Amniotic stem cell (primary cell): Measurements from ENCODE around the gene TNNC2.
"Not testable (repeated sequence)": the region's sequence is repeated elsewhere in the genome, so short reads cannot be mapped to it uniquely, and the experiment has no call there.

Experiments used
- DNase-seq: peaks from one replicate; lab custom pipeline; 2025; lab: John Stamatoyannopoulos, UW

Gene TNNC2

GRCh38 chr20:45848421-45848820, 21.3 kb upstream of the TNNC2 start:
- DNase-seq: no peak

DNA sequence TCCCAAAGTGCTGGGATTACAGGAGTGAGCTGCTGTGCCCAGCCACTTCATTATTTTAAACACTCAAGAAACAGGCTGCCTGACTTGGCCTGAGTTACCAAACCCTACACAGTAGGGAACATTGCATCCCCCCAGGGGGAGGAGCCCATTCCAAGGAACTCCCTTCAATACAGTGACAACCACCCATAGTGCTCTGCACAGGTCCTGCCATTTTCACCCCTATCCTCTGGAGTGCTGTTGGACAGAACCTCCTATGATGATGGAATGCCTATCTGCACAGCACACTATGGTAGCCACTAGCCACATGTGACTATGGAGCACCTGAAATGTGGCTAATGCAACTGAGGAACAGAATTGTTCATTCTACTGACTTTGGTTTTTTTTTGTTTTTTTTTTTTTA, 18.3 kb upstream of the TNNC2 start:
- no peak for DNase-seq

DNA sequence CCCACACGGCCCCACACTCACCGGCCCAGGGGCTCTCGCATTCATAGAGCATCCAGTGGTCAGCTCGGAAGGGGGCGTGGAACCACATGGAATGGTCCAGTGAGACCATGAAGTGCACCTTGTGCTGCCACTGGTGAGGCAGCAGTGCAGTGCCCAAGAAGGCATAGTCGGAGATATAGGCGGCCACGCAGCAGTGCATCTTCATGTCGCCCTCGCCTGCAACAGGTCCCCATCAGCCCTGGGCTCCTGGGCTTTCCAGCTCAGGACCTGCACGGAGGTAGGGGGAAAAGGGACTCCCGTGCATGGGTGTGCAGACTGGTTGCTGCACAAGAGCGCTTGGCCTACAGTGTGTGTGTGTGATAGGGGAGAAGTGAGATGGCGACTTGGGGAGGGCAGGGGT, 16.4 kb upstream of the TNNC2 start:
- no peak for DNase-seq

DNA sequence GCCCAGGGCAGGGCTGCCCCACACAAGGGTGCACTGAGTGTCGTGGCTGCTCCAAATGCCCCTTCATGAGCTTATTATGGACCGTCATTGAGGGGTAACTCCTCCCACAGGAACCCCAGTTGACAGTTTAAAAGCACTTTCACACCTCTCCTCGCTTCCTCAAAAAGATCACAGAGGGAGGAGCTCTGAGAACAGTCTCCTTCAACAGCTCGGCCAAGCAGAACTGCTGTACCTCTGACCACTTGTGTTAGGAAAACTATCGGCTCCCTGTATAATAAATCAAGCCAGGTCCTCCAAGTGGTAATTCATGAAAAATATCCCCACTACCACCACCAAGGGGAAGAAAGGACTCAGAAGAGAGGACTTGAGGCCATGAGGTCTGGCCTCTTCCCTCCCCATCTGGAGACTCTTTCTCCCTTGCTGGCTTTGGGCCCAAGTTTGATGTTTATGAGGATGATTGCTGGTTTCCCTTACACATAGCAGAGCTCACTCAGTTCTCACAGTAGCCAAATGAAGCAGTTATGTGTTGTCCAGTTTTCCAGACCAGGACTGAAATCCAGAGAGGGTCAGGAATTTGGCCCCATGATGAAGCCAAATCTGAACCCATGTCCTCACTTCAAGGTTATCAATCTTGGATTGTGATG, 15.2 kb upstream of the TNNC2 start:
- DNase-seq: no peak

DNA sequence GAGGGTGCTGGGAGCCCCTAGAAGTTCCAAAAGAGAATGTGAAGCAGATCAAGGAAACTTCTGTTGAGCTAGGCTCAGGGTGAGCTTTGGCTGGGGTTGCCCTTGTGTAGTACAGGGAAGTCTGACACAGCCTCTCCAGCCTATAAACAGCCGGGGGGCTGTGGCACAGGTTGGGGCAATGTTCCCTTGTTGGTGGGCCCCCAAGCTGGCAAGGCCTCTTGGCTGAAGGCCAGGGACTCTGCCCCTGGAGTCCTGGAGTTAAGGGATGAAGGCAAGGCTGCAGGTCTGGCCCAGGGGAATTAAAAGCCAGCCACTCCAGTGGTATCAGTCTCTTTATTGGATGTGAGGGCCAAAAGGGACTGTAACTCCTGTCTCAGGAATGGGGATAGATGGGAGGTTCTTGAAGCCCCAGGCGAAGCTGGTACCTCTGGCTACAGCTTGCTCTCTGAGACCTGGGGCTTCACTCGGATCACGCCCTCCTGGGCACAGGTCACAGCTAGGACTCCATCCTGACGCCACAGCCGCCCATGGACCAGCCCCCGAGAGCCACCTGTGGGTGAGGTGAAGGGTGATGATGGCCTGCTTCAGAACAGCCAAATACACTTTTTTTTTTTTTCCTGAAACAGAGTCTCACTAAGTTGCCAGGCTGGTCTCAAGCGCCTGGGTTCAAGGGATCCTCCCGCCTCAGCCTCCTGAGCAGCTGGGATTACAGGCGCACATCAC, 14.5 kb upstream of the TNNC2 start:
- no peak for DNase-seq

- DNase-seq: no peak
These were observed 13.6 kb upstream of the TNNC2 start for GRCh38 chr20:45840700-45841198.

DNA sequence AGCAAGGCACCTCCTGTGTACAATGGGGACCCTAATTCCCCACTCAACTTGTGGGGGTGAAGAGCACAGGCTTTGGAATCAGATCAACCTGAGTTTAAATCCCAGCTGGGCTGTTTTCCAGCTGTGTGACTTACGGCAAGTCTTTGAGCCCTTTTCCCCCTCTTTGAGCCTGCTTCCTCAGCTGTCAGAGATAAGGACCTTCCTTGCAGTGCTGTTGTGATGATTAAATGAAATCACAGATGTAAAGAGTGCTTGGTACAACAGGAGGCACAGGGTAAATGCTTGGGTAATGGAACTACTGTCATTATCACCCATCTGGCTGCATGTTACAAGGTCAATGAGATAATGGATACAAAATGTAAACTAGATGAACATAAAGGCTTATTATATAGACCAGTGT, 9.7 kb upstream of the TNNC2 start:
- no peak for DNase-seq

- no peak for DNase-seq
These were observed 8.7 kb upstream of the TNNC2 start for GRCh38 chr20:45835825-45836224.

- no peak for DNase-seq
These were observed 8.2 kb upstream of the TNNC2 start for GRCh38 chr20:45835329-45835765.

DNA sequence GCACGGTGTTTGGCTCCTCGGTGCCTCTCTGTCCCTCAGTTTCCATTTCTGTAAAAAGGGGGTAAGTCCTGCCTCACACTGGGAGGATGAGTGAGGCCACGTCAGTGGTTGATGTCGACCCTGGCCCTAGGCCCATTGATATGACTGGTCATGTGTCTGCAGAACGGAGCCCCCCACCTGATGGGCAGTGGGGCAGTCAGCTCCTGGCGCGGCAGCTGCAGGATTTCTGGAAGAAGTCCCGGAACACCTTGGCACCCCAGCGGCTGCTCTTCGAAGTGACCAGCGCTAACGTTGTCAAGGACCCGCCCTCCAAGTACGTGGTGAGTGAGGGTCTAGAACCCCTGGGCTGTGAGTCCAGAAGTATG, 7.7 kb upstream of the TNNC2 start:
- DNase-seq: no peak

DNA sequence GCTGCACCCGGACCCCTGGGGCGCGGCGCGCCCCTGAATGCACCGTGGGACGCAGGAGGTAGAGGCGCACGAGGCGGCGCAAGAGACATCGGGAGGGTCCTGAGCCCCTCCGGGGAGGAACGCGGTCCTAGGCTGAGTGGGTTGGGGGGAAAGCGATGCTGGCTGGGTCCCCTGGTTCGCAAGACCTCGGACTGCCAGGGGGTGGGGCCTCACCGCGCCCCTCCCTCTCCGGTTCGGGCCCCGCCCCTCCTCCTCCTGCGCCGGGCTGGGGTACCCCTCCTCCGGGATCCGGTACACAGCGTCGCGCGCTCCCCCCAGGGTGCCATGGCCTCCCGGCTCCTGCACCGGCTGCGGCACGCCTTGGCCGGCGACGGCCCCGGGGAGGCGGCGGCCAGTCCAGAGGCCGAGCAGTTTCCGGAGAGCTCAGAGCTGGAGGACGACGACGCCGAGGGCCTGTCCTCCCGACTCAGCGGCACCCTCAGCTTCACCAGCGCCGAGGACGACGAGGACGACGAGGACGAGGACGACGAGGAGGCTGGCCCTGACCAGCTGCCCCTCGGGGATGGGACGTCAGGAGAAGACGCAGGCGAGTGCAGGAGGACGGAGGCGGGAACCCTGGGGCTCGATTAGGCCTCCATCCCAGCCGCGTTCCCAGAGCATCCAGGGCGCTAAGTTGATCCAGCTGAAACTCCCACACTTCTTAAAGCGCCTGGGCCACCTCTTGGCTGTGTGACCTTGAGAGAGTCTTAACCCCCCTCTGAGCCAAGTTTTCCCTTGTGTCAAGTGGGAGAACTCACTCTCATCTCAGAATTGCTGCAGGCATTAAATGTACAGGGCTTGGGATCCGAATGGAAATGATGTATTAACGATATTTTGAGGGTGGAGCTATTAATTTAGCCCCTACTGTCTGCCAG, 7.0 kb upstream of the TNNC2 start:
- no peak for DNase-seq

DNA sequence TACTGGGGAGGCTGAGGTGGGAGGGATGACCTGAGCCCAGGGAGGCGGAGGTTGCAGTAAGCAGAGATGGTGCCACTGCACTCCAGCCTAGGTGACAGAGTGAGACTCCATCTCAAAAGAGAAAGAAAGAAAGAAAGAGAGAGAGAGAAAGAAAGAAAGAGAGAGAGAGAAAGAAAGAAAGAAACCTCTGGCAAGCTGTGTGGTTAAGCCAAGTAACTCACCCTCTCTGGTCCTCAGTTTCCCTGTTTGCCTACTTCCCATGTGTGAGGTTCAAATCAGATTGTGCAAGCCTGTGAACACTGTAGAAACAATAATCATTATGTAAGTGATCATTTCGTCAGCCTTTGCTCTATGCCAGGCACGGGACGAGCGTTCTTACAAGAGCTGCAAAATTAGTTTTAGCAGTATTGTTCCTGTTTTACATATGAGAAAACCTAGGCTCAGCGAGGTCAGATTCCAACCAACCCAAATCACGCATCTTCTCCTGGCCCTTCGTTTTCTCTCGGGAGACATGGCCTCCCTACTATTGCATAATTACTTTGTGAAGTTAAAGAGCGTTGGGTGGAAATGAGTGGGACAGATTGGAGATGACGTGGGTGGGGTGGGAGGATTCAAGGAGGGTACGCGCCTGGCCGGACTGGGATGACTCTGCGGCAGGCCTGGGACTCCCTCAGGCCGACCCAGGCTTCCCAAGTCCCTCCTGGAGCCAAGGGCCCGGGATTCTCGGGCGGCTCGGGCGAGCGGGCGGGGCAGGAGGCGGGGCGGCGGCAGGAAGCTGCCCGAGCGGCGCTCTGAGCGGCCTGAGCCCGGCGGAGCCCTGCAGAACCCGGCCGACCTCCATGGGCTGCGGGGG, 6.1 kb upstream of the TNNC2 start, which contains the start of gene SNX21:
Gene SNX21, plus strand, starts transcription at position 770 of the 853 bp plus-strand sequence. CDS start 121 bp downstream, outside the sequence.
- DNase-seq: peak; percentile 60

GRCh38 chr20:45832619-45833018, 5.5 kb upstream of the TNNC2 start:
- no peak for DNase-seq

DNA sequence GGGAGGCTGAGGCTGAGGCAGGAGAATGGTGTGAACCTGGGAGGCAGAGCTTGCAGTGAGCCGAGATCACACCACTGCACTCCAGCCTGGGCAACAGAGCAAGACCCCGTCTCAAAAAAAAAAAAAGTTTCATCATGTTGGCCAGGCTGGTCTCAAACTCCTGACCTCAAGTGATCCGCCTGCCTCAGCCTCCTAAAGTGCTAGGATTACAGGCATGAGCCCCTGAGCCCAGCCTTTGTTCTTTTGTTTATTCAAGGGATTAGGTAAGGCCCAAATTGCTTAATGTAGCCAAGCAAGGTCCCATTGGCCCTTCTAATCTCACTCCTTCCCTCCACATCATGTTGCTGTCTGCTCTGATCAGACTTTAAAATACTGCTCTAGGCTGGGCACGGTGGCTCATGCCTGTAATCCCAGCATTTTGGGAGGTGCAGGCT, 2.6 kb upstream of the TNNC2 start:
- not testable (repeated sequence) for DNase-seq

GRCh38 chr20:45828589-45828988, 1.5 kb upstream of the TNNC2 start:
- DNase-seq: no peak

DNA sequence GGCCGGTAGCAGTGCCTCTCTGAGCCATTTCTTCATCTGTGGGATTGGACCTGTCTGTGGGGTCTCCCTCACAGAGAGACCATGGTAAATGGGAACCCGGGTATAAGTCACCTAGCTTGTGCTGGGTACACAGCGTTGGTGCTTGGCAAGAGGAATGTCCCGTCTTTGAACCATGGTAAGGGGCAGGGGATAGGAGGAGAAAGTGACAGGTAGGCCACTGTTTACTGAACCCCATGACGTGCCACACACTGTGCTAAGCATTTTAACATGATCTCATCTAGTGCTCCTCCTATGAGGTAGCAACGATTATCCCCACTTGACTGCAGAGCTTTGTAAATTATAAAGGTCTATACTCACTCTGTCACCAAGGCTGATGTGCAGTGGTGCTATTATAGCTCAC, 600 bp upstream of the TNNC2 start:
- DNase-seq: no peak

DNA sequence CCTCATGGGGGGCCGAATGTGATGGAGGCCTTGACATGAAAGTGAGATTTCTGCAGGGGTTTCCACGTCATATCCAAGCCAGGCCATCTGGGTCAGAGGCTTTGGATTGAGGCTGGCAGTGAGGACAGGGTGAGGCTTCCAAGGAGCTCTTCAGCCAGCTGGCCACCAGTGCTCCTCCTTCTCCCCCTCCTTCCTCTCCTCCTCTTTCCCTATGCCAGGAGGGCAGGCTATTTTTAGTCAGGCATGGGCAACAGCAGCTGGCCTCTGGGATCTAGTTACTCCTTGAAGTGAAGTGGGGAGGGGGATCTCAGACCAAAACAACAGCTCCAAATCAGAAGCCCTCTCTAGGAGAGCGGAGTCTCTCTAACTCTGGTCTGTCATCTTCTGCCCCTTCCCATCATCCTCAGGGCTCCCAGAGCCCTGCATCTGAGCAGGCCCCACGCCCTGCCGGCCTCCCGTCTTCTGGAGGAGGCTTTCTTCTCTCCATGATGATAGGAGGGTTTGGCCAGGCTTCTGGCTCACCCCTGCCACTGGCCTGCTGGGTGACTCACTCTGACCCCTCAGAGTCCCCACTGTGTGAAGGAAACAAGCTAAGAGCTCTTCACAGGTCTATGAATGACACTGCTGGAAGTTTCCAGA, 612 bp downstream of the TNNC2 start:
- no peak for DNase-seq

- no peak for DNase-seq
These were observed 2.9 kb downstream of the TNNC2 start for GRCh38 chr20:45823949-45824835.

DNA sequence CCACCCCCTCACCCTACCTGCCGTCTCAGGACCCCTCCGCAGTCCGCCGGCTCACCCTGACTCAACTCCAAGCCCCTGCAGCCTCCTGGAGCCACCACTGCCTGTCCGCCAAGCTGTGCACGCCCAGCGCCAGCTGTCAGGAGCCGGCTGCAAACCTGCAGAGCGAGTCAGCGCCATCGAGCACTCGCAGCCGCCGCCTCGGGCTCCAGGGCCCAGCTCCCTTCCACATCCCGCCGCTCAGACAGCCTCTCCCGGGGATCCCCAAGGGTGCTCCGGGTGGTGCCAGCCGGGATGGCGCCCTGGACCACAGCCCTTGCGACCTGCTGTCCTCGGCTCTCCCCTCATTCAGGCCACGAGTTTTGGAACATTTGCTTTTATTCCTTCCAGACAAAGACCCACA, 4.3 kb downstream of the TNNC2 start:
- DNase-seq: no peak

- DNase-seq: no peak
These were observed 5.2 kb downstream of the TNNC2 start for GRCh38 chr20:45821947-45822346.
